ACC112 (cell line): ENCODE data around the gene NARS2.
"Not testable (repeated sequence)": the region's sequence is repeated elsewhere in the genome, so short reads cannot be mapped to it uniquely, and the experiment has no call there.

Source experiments
- H2AFZ ChIP-seq: fragments of 200-600 bp; sonication (generic); one replicate; pipeline ENCODE4 v1.6.0; 2017; ENCODE audit warnings: antibody characterized with exemption, low read length; ENCODE audit not compliant: unreplicated experiment
- H3K27ac ChIP-seq: fragments of 200-600 bp; sonication (generic); 2 replicates; pipeline ENCODE4 v1.5.1; 2014; ENCODE audit warnings: low read depth, mild to moderate bottlenecking, antibody characterized with exemption, low read length, moderate library complexity
- H3K27me3 ChIP-seq: fragments of 200-600 bp; sonication (generic); 2 replicates; pipeline ENCODE4 v1.6.1; 2014; ENCODE audit warnings: mild to moderate bottlenecking, antibody characterized with exemption, low read length, moderate library complexity, mixed read lengths; ENCODE audit not compliant: insufficient read depth
- H3K36me3 ChIP-seq: fragments of 200-600 bp; sonication (generic); 2 replicates; pipeline ENCODE4 v1.6.1; 2016; ENCODE audit warnings: mild to moderate bottlenecking, antibody characterized with exemption, low read length, moderate library complexity, mixed read lengths; ENCODE audit not compliant: insufficient read depth
- H3K4me1 ChIP-seq: fragments of 200-600 bp; sonication (generic); one replicate; pipeline ENCODE4 v1.6.1; 2016; ENCODE audit warnings: low read length, mixed read lengths; ENCODE audit not compliant: insufficient read depth, unreplicated experiment, control insufficient read depth
- H3K4me3 ChIP-seq: fragments of 200-600 bp; sonication (generic); 2 replicates; pipeline ENCODE4 v1.5.1; 2014; ENCODE audit warnings: mild to moderate bottlenecking, low read depth, low read length
- H3K79me2 ChIP-seq: fragments of 200-600 bp; sonication (generic); one replicate; pipeline ENCODE4 v1.6.0; 2016; ENCODE audit warnings: low read length; ENCODE audit not compliant: control insufficient read depth, unreplicated experiment, insufficient read depth

The NARS2 gene

GRCh38 chr11:78562398-78562797, 12.3 kb downstream of the NARS2 start:
- peak overlapping the region; percentile 56 for H3K4me3 ChIP-seq
- peak overlapping the region; percentile 55 for H2AFZ ChIP-seq
- peaks cover 17% of the 10 kb centered on the region; the same call in 1 of the 2 replicates for H3K36me3 ChIP-seq
- H3K27ac ChIP-seq: peak overlapping the region; percentile 79
- H3K27me3 ChIP-seq: no peaks in the 10 kb centered on the region
- H3K4me1 ChIP-seq: peaks cover 46% of the 10 kb centered on the region
- peaks cover 22% of the 10 kb centered on the region for H3K79me2 ChIP-seq

GRCh38 chr11:78560826-78561484, 13.7 kb downstream of the NARS2 start:
- Histone ChIP-seq H3K36me3 (peaks cover 23% of the 10 kb centered on the region), H3K79me2 (peaks cover 22% of the 10 kb centered on the region), H3K27me3 (no peaks in the 10 kb centered on the region), H3K4me1 (peaks cover 38% of the 10 kb centered on the region), H3K27ac (peak overlapping the region; percentile 79), H2AFZ (peak overlapping the region; percentile 94), H3K4me3 (peak overlapping the region; percentile 58)

GRCh38 chr11:78560153-78560552, 14.5 kb downstream of the NARS2 start:
- H2AFZ ChIP-seq: no peak overlapping the region
- no peaks in the 10 kb centered on the region for H3K27me3 ChIP-seq
- peak overlapping the region; percentile 58; the same call in 1 of the 2 replicates for H3K4me3 ChIP-seq
- peaks cover 22% of the 10 kb centered on the region for H3K36me3 ChIP-seq
- H3K79me2 ChIP-seq: peaks cover 22% of the 10 kb centered on the region
- H3K4me1 ChIP-seq: peaks cover 38% of the 10 kb centered on the region
- H3K27ac ChIP-seq: no peak overlapping the region

- no peak overlapping the region for H3K27ac ChIP-seq
- peaks cover 22% of the 10 kb centered on the region for H3K36me3 ChIP-seq
- H3K79me2 ChIP-seq: peaks cover 22% of the 10 kb centered on the region
- no peak overlapping the region for H3K4me3 ChIP-seq
- no peaks in the 10 kb centered on the region for H3K27me3 ChIP-seq
- H3K4me1 ChIP-seq: peaks cover 25% of the 10 kb centered on the region
- H2AFZ ChIP-seq: no peak overlapping the region
Observed at GRCh38 chr11:78557236-78557635, 17.4 kb downstream of the NARS2 start.

GRCh38 chr11:78555592-78555991, 19.1 kb downstream of the NARS2 start:
- no peaks in the 10 kb centered on the region for H3K27me3 ChIP-seq
- H2AFZ ChIP-seq: no peak overlapping the region
- H3K27ac ChIP-seq: no peak overlapping the region
- peaks cover 9% of the 10 kb centered on the region for H3K4me1 ChIP-seq
- H3K36me3 ChIP-seq: peaks cover 22% of the 10 kb centered on the region
- no peak overlapping the region for H3K4me3 ChIP-seq
- peaks cover 11% of the 10 kb centered on the region for H3K79me2 ChIP-seq

GRCh38 chr11:78552881-78553280, 21.8 kb downstream of the NARS2 start:
- no peaks in the 10 kb centered on the region for H3K4me1 ChIP-seq
- peaks cover 15% of the 10 kb centered on the region for H3K36me3 ChIP-seq
- H3K79me2 ChIP-seq: no peaks in the 10 kb centered on the region
- H3K27ac ChIP-seq: no peak overlapping the region
- H3K4me3 ChIP-seq: no peak overlapping the region
- no peak overlapping the region for H2AFZ ChIP-seq
- no peaks in the 10 kb centered on the region for H3K27me3 ChIP-seq

- not testable (repeated sequence) for H3K27me3 ChIP-seq, H3K4me3 ChIP-seq, H3K79me2 ChIP-seq, H3K4me1 ChIP-seq, H2AFZ ChIP-seq, H3K27ac ChIP-seq
- H3K36me3 ChIP-seq: peaks cover 15% of the 10 kb centered on the region
Observed at GRCh38 chr11:78552139-78552538, 22.5 kb downstream of the NARS2 start.

- H3K27me3 ChIP-seq: no peaks in the 10 kb centered on the region
- no peaks in the 10 kb centered on the region for H3K4me1 ChIP-seq
- no peak overlapping the region for H3K27ac ChIP-seq
- no peak overlapping the region for H2AFZ ChIP-seq
- H3K4me3 ChIP-seq: no peak overlapping the region
- no peaks in the 10 kb centered on the region for H3K79me2 ChIP-seq
- H3K36me3 ChIP-seq: peaks cover 10% of the 10 kb centered on the region; the same call in 1 of the 2 replicates
Observed at GRCh38 chr11:78551066-78551465, 23.6 kb downstream of the NARS2 start.

- no peaks in the 10 kb centered on the region for H3K4me1 ChIP-seq
- no peak overlapping the region for H3K4me3 ChIP-seq
- no peak overlapping the region for H2AFZ ChIP-seq
- H3K27me3 ChIP-seq: no peaks in the 10 kb centered on the region
- 0 out of 2 replicates have a peak, but pooled peaks cover 2% of the 10 kb centered on the region for H3K36me3 ChIP-seq
- no peaks in the 10 kb centered on the region for H3K79me2 ChIP-seq
- no peak overlapping the region for H3K27ac ChIP-seq
Observed at GRCh38 chr11:78549624-78550409, 24.8 kb downstream of the NARS2 start.

GRCh38 chr11:78548911-78549590, 25.6 kb downstream of the NARS2 start:
- Histone ChIP-seq H3K27ac (no peak overlapping the region), H3K79me2 (no peaks in the 10 kb centered on the region), H3K27me3 (no peaks in the 10 kb centered on the region), H3K4me3 (no peak overlapping the region), H2AFZ (no peak overlapping the region), H3K36me3 (0 out of 2 replicates have a peak, but pooled peaks cover 2% of the 10 kb centered on the region), H3K4me1 (no peaks in the 10 kb centered on the region)
